GM18499 (cell line): Measurements from ENCODE around the gene OSBPL6.
"Not testable (repeated sequence)": the region's sequence is repeated elsewhere in the genome, so short reads cannot be mapped to it uniquely, and the experiment has no call there.

Experiments used
- ATAC-seq: cut with Tn5 transposase; IDR thresholded peaks from one replicate; pipeline ENCODE4 v1.9.1; 2021; ENCODE audit warnings: moderate number of reproducible peaks; ENCODE audit not compliant: insufficient read depth, unreplicated experiment

The OSBPL6 gene

GRCh38 chr2:178295115-178295514 is 100.8 kb downstream of the OSBPL6 start:
- ATAC-seq, result no peak

DNA sequence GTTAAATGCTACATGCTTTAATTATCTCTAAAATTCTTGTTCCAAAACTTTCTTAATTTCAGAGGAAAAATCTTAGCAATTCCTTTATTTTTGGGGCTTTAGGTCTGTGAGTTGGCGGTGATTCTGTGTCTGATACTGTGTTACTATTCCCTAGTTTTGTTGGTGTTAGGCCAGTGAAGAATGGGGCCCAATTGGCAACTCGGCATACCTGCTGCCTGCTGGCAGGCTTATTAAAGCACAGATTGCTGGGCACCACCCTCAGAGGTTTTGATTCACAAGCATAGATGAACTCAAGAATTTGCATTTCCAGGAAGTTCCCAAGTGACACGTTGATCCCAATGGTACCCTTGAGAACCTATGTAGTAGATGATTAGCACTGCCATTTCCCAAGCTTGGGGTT is 101.6 kb downstream of the OSBPL6 start:
- ATAC-seq, result no peak

DNA sequence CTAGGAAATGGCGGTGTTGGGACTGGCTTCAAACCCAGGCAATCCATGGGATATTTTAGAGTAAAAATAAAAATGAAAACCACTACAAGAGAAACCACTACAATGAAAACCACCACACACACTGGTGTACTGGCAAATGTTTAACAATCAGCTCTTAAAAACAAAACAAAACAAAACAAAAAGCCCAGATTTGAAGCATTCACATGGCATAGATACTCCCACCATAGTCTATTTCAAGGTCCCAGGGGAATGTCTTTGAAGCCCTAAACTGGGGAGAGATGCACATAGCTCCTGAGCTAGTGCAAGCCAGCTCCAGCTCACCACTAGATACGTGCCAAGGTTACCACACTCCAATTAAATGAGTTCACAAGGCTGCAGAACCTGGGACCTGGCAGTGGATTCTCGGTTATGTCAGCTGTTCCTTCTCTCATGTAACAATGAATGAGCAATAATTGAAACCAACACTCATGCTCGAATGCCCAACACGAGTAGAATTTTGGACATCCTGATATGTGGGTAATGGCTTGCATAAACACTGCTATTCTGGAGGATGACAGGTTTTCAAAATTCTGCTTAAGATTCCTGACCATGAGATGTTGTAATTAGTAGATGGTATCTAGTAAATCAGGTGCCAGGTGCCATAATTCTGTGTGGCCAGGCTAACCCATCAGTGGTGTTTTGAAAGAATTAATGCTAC is 102.2 kb downstream of the OSBPL6 start:
- no peak for ATAC-seq

- no peak for ATAC-seq
These were observed 102.7 kb downstream of the OSBPL6 start for GRCh38 chr2:178297091-178297411.

DNA sequence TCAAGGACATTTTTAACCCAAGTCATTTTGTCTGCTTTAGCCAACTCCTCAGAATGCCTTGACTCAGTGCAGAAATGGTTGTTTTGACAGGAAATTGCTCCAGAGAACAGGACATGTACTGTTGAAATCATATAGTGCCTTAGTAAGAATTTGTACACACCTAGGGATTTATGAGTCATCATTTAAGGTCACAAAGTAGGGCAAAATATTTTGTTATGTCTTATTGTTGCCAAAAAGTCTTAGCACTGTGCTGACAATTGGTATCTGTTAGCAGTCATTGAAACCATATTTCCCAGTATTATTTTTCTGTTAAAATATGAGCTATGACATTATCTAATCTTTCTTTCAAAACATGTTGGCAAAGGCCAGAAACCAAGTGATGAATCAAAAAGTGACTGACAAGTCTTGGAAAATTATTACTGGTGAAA is 104.5 kb downstream of the OSBPL6 start:
- ATAC-seq, result no peak

DNA sequence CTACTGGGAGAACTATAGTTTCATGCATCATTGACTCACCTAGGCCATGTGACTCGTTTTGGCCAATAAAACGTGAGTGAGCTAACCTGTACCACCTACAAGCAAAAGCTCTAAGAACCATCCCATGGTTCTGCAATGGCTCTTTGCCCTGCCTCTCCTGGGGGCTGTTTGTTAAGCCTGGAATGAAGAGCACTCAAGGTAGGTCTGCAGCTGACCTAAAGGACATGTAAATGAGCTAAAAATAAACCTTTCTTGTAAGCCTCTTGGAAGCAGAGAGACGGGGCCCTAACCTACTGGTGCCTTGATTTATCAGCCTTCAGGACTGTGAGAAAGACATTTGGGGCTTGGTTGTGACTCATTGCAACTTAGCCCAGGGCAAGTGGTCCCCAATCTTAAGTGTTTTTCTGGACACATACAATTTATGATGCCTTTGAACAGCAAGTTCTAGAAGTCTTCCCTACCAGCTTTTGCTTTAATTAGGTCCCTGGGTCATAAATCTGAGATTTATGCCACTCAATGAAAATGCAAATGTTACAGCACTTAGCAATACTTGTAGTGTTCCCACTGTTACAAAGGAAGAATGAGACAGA is 107.4 kb downstream of the OSBPL6 start:
- ATAC-seq, result no peak

- no peak for ATAC-seq
These were observed 110.0 kb downstream of the OSBPL6 start for GRCh38 chr2:178304333-178304732.

DNA sequence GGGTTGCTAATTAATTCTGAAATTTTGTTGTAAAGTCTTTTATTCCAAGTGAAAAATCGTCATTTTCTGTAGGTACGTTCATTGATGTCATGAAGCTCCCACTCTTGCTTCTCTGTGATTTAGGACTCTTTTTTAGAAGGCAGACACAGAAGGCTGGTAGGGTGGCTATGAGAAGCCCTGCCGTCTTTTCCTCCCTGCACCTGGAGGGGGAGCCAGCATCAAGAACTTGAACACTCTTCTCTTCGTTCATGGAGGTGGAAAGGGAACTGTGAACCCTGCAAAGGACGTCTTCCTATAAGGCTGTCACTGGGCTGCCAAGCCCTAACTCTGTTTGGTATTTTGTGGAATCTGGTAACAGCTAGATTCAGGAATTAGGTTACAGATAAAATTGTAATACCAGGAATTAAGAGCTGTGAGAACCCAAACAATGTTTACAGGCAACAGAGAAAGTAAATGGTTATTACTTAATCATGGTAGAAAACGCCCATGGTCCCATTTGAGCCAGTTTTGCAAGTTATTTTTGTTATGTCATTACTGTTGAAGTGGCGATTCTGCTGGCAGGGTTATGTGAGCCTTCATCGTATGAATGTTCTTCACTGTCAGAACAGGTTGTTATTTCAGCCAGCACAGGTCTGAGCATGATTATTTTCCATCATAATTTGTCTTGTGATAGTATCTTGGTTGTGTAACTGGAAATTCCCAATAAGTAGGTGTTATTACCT is 112.2 kb downstream of the OSBPL6 start:
- peak; percentile 77 for ATAC-seq

GRCh38 chr2:178307650-178308049 is 113.3 kb downstream of the OSBPL6 start:
- ATAC-seq, result no peak

DNA sequence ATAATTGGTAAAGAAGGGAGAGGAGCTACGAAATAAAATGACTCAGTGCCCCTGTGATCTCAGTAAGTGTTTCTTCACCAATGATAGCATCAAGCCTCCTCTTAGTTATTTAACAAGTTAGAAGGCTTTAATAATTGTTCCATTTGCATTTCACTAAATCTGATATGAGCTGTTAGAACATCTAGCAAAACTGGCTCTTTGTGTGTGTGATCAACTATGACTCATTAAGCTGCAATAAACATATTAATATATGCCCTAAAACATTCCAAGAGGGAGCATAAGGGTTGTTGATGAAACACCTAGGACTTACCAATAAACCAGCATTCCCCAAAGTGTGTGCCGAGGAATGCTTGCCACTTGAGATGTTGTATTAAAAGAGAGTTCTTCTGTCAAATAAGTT is 115.2 kb downstream of the OSBPL6 start:
- no peak for ATAC-seq

DNA sequence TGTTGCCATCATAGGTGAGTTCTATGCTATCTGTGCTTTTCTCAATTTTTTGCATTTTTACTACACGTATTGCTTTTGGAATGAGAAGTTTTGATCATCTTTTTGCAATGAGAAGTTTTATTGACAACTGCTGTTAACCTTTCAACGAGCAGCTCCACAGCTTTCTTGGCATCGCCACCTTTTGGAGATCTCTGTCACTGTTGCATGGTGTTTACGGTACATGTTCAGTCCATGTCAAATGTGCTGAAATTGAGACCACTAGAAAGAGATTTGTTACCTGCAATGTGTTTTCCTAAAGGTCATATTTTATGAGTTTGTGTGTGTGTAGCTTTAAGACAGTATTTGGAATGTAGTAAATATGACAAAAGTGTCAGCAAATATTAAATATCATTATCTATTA is 120.8 kb downstream of the OSBPL6 start:
- ATAC-seq, result no peak

GRCh38 chr2:178315488-178315948 is 121.2 kb downstream of the OSBPL6 start:
- no peak for ATAC-seq

GRCh38 chr2:178317811-178318210 is 123.5 kb downstream of the OSBPL6 start:
- ATAC-seq, result no peak

DNA sequence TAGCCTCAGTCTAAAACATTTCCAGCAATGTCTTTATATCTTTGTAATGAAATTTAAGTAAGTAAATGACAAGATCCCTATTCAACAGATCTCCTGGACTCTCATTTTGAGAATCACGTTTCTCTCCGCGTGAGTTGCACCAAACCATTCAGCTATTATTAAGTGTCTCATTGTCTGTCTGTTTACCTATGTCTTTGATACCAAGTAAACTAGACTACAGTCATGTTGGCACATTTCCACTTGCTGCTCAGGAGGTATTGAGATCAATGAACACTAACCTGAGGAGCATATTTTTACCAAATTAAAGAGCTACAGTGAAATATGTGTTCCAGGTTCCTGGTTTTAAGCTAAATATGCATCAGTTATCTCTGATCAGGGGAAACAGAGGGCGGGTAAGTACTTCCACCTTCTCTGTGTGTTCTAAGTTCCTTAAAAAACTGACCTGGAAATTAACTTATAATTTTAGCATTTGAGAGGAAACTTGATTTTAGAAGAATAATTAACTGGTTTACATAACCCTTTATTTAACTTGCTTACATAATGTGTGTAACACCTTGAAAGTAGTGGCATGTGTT is 125.8 kb downstream of the OSBPL6 start:
- ATAC-seq, result no peak

DNA sequence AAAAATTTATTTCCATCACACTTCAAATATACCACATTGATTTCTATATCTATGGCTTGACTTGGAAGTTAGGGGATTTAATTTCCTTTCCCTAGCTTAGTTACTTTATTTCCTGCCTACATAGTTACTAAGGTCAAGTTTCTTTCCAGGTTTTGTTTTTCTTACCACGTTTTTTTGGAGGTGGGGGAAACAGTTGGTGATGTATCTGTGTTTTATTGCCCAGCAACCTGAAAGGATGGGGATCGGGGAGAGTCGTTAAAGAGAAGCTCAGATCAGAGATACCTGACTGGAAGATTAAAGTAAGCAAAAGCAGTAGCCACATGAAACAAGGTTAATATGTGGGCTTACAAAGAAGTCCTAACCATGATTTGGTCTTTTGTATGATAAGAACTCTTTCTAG is 127.8 kb downstream of the OSBPL6 start:
- no peak for ATAC-seq

- not testable (repeated sequence) for ATAC-seq
These were observed 129.0 kb downstream of the OSBPL6 start for GRCh38 chr2:178323331-178323730.

DNA sequence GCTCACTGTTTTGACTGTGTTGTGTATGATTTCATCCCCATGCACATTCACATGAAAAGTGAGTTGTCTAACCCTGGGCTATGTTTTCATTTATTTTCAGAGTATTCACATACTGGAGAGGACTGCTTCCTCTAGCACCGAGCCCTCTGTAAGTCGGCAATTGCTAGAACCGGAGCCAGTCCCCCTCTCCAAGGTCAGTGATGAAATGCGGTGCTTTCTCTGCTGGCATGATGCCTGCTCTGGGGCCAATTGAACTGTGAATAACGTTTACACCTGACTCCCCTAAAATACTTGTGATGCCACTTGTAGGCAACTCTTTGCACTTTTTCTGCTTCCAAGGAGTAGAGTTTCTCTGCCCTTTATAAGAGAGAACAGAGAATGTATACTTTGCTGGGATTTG is 129.8 kb downstream of the OSBPL6 start:
- no peak for ATAC-seq

DNA sequence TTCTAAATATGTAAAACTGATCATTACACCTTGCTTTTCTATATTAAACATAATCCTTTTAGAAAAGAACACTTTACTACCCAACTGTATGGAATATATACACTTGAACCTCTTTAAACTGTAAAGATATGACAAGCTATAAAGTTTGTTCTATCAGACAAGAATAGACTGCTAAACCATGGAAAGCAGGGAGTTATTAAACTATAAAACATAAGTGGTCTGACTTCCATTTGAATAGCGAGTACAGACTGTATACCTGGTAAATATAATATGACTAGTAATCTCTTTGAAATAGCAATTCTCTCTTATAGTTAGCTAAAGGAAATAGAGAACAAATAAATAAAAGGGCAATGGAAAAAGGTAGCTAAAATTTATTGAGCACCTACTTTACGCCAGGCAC is 131.0 kb downstream of the OSBPL6 start:
- ATAC-seq, result no peak

DNA sequence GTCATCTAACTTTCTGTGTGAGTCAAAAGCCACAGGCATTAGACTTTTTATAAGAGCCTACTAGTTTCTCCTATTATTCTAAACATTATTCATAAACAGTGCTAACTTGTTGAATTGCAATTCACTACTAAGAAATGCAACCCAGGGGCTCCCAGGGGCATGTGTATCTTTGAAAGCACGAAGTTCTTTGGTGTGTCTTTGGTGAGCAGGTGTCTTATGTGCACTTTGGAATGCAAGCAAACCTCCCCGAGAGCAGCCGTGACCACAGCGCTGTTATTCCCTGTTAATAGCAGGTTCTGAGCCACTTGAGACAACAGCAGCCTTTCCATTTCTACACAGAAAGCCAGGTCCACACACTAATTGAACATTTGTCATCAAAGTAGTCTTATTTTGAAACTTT is 133.2 kb downstream of the OSBPL6 start:
- no peak for ATAC-seq

- no peak for ATAC-seq
These were observed 133.7 kb downstream of the OSBPL6 start for GRCh38 chr2:178328037-178328436.
